OCI-LY3 (cell line): ENCODE results near the gene SPEF1.

ENCODE experiments used
- CTCF ChIP-seq: fragments of 200-600, 300-600 bp; sonication (generic); IDR thresholded peaks from 2 replicates; pipeline ENCODE4 v1.5.1; 2014; ENCODE audit warnings: antibody characterized with exemption, low read length, low read depth
- EZH2phosphoT487 ChIP-seq: fragments of 200-600 bp; shearing (Covaris generic); IDR thresholded peaks from 2 replicates; pipeline ENCODE4 v1.6.1; 2018; ENCODE audit warnings: antibody characterized with exemption, mixed run types, low read depth

- no peak for TF ChIP-seq CTCF
- TF ChIP-seq EZH2phosphoT487: no peak
Measured at GRCh38 chr20:3767110-3767426, 14.2 kb downstream of the SPEF1 start.
